Neural cell (in vitro differentiated cells): ENCODE results near the gene TOPBP1. TPM values are rescaled to one million over a fixed set of nuclear protein-coding genes. Genes with fewer than 3 reads are reported as not detected.

Experiments used
- H2AFZ ChIP-seq: fragments of 200-600, 300-800 bp; sonication (generic), shearing (Covaris generic); 2 replicates; pipeline ENCODE4 v1.6.0; 2014; ENCODE audit warnings: low read depth, mild to moderate bottlenecking, antibody characterized with exemption, low read length, moderate library complexity
- H3F3A ChIP-seq: fragments of 200-600 bp; shearing (Covaris generic); 2 replicates; pipeline ENCODE4 v1.6.1; 2016; ENCODE audit warnings: mild to moderate bottlenecking, moderate library complexity, mixed read lengths, antibody characterized with exemption, low read length; ENCODE audit not compliant: insufficient read depth, poor library complexity, severe bottlenecking
- H3K27ac ChIP-seq: fragments of 200-600, 300-800 bp; sonication (generic), shearing (Covaris generic); 2 replicates; pipeline ENCODE4 v1.5.1; 2014; ENCODE audit warnings: mild to moderate bottlenecking, low read length, moderate library complexity
- H3K27me3 ChIP-seq: fragments of 300-800, 200-600 bp; sonication (generic), shearing (Covaris generic); 2 replicates; pipeline ENCODE4 v1.6.0; 2014; ENCODE audit warnings: mild to moderate bottlenecking, low read depth, low read length, moderate library complexity; ENCODE audit not compliant: insufficient read depth
- H3K36me3 ChIP-seq: fragments of 300-800, 200-600 bp; sonication (generic), shearing (Covaris generic); 2 replicates; pipeline ENCODE4 v1.5.1; 2014; ENCODE audit warnings: mild to moderate bottlenecking, antibody characterized with exemption, low read length, moderate library complexity; ENCODE audit not compliant: insufficient read depth
- H3K4me2 ChIP-seq: fragments of 300-800, 200-600 bp; sonication (generic), shearing (Covaris generic); 2 replicates; pipeline ENCODE4 v1.6.0; 2014; ENCODE audit warnings: mild to moderate bottlenecking, low read length
- H3K4me3 ChIP-seq: fragments of 300-800, 200-600 bp; sonication (generic), shearing (Covaris generic); 2 replicates; pipeline ENCODE4 v1.5.1; 2014; ENCODE audit warnings: mild to moderate bottlenecking, low read length, moderate library complexity
- H3K79me2 ChIP-seq: fragments of 200-600 bp; shearing (Covaris generic); replicated peaks from 2 replicates; pipeline ENCODE4 v1.6.0; 2014; ENCODE audit warnings: mild to moderate bottlenecking, low read length, moderate library complexity; ENCODE audit not compliant: insufficient read depth
- H3K9ac ChIP-seq: fragments of 300-800, 200-600 bp; sonication (generic), shearing (Covaris generic); 2 replicates; pipeline ENCODE4 v1.6.1; 2016; ENCODE audit warnings: mild to moderate bottlenecking, low read length, mixed read lengths
- H3K9me2 ChIP-seq: fragments of 200-600 bp; shearing (Covaris generic); 2 replicates; pipeline ENCODE4 v1.6.1; 2016; ENCODE audit warnings: mild to moderate bottlenecking, low read length, mixed read lengths; ENCODE audit not compliant: insufficient read depth
- H3K9me3 ChIP-seq: fragments of 200-600, 300-800 bp; sonication (generic), shearing (Covaris generic); 2 replicates; pipeline ENCODE4 v1.6.1; 2016; ENCODE audit warnings: mild to moderate bottlenecking, mixed run types, low read length, moderate library complexity, mixed read lengths
- H4K20me1 ChIP-seq: fragments of 200-600 bp; shearing (Covaris generic); 2 replicates; pipeline ENCODE4 v1.6.1; 2016; ENCODE audit warnings: mild to moderate bottlenecking, mixed run types; ENCODE audit not compliant: insufficient read depth
- EP300 ChIP-seq: fragments of 450-650 bp; conservative IDR thresholded peaks from 2 replicates; pipeline ENCODE4 v1.6.1; 2014; ENCODE audit warnings: antibody characterized with exemption, mild to moderate bottlenecking, moderate library complexity; ENCODE audit not compliant: poor library complexity, severe bottlenecking
- EZH2 ChIP-seq: fragments of 200-600, 300-800 bp; shearing (Covaris generic), sonication (generic); IDR thresholded peaks from 2 replicates; pipeline ENCODE4 v1.6.1; 2014; ENCODE audit warnings: antibody characterized with exemption, low read length, borderline replicate concordance, mild to moderate bottlenecking; ENCODE audit not compliant: insufficient read depth, poor library complexity, severe bottlenecking
- MXI1 ChIP-seq: fragments of 450-650 bp; conservative IDR thresholded peaks from 2 replicates; pipeline ENCODE4 v1.6.1; 2014; ENCODE audit warnings: antibody characterized with exemption, mild to moderate bottlenecking; ENCODE audit not compliant: poor library complexity, severe bottlenecking
- POLR2AphosphoS5 ChIP-seq: IDR thresholded peaks from 2 replicates; pipeline ENCODE4 v1.6.1; 2012
- RAD21 ChIP-seq: fragments of 450-650 bp; conservative IDR thresholded peaks from 2 replicates; pipeline ENCODE4 v1.6.1; 2014; ENCODE audit warnings: antibody characterized with exemption, mild to moderate bottlenecking, moderate library complexity
- SMC3 ChIP-seq: fragments of 450-650 bp; conservative IDR thresholded peaks from 2 replicates; pipeline ENCODE4 v1.6.1; 2014; ENCODE audit warnings: antibody characterized with exemption, mild to moderate bottlenecking, moderate library complexity; ENCODE audit not compliant: poor library complexity
- TAF1 ChIP-seq: IDR thresholded peaks from 2 replicates; pipeline ENCODE4 v1.6.1; 2012; ENCODE audit warnings: low read depth
- polyA plus RNA-seq: library from polyadenylated mRNA; depleted of rRNA; stranded (reverse); fragments of >200 nt; gene quantifications from 2 replicates; pipeline ENCODE4 v1.2.3, GENCODE V29; 2014
- TF ChIP-seq, protein P1 (sequence below): fragments of 450-650 bp; IDR thresholded peaks from 2 replicates; pipeline ENCODE4 v1.5.1; 2014; ENCODE audit warnings: antibody characterized with exemption, mild to moderate bottlenecking, moderate library complexity; ENCODE audit not compliant: poor library complexity, severe bottlenecking
- TF ChIP-seq, protein P2 (sequence below): IDR thresholded peaks from 2 replicates; pipeline ENCODE4 v1.6.1; 2012; ENCODE audit warnings: borderline replicate concordance

TOPBP1 gene
- polyA plus RNA-seq, 1 donor from 2014 or later = 46.6 TPM

DNA sequence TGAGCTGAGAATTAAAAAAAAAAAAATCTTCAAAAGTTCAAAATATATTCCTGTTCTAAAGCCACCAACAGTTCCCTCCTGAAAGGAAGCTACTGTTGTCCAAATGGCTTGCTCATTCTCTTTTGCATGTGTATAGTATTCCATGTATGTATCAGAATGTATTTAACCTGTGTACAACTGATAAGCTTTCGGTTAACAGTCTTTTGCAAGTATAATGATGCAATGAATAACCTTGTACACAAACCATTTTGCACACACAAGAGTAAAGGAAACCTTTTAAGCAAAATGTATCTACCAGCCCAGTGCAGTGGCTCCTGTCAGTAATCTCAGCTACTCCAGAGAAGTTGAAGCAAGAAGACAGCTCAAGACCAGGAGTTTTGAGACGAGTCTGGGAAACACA lies 32.6 kb downstream of the TOPBP1 start:
- Histone ChIP-seq H3K79me2 (no peaks in the 10 kb centered on the region), H3K27ac (no peak overlapping the region), H3K9ac (no peak overlapping the region), H3K4me3 (no peak overlapping the region), H3K9me3 (no peaks in the 10 kb centered on the region), H3K9me2 (no peaks in the 10 kb centered on the region), H2AFZ (no peak overlapping the region), H3K36me3 (no peaks in the 10 kb centered on the region), H3K27me3 (no peaks in the 10 kb centered on the region), H4K20me1 (no peaks in the 10 kb centered on the region), H3K4me2 (no peak overlapping the region), H3F3A (no peaks in the 10 kb centered on the region)
- TF ChIP-seq, protein P1, sequence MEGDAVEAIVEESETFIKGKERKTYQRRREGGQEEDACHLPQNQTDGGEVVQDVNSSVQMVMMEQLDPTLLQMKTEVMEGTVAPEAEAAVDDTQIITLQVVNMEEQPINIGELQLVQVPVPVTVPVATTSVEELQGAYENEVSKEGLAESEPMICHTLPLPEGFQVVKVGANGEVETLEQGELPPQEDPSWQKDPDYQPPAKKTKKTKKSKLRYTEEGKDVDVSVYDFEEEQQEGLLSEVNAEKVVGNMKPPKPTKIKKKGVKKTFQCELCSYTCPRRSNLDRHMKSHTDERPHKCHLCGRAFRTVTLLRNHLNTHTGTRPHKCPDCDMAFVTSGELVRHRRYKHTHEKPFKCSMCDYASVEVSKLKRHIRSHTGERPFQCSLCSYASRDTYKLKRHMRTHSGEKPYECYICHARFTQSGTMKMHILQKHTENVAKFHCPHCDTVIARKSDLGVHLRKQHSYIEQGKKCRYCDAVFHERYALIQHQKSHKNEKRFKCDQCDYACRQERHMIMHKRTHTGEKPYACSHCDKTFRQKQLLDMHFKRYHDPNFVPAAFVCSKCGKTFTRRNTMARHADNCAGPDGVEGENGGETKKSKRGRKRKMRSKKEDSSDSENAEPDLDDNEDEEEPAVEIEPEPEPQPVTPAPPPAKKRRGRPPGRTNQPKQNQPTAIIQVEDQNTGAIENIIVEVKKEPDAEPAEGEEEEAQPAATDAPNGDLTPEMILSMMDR = no peak
- TF ChIP-seq POLR2AphosphoS5 = no peak
- no peak for TF ChIP-seq EZH2
- TF ChIP-seq, protein P2, sequence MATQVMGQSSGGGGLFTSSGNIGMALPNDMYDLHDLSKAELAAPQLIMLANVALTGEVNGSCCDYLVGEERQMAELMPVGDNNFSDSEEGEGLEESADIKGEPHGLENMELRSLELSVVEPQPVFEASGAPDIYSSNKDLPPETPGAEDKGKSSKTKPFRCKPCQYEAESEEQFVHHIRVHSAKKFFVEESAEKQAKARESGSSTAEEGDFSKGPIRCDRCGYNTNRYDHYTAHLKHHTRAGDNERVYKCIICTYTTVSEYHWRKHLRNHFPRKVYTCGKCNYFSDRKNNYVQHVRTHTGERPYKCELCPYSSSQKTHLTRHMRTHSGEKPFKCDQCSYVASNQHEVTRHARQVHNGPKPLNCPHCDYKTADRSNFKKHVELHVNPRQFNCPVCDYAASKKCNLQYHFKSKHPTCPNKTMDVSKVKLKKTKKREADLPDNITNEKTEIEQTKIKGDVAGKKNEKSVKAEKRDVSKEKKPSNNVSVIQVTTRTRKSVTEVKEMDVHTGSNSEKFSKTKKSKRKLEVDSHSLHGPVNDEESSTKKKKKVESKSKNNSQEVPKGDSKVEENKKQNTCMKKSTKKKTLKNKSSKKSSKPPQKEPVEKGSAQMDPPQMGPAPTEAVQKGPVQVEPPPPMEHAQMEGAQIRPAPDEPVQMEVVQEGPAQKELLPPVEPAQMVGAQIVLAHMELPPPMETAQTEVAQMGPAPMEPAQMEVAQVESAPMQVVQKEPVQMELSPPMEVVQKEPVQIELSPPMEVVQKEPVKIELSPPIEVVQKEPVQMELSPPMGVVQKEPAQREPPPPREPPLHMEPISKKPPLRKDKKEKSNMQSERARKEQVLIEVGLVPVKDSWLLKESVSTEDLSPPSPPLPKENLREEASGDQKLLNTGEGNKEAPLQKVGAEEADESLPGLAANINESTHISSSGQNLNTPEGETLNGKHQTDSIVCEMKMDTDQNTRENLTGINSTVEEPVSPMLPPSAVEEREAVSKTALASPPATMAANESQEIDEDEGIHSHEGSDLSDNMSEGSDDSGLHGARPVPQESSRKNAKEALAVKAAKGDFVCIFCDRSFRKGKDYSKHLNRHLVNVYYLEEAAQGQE = no peak
- TF ChIP-seq SMC3 = no peak
- no peak for TF ChIP-seq EP300
- TF ChIP-seq MXI1 = no peak

DNA sequence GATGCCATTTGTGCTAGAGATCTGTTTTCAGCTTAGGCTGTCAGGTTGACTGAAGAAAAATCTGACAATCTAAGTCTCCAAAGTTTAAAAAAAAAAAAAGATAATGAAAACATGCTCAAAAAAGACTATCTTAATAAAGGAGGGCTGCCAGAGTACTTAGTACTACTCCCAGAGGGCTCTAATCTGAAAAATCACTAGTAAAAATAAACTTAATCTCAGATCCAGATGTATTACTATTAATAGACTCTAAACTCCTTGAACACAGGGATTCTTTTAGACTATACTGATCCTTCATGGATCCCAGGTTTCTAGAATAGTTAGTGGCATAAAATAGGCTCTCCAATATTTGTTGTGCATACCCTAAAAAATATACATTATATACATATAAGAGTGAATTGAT lies 34.0 kb downstream of the TOPBP1 start:
- H3K27ac ChIP-seq = no peak overlapping the region
- no peaks in the 10 kb centered on the region for H3K79me2 ChIP-seq
- no peaks in the 10 kb centered on the region for H3K9me2 ChIP-seq
- no peaks in the 10 kb centered on the region for H4K20me1 ChIP-seq
- H3K27me3 ChIP-seq = no peaks in the 10 kb centered on the region
- H2AFZ ChIP-seq = no peak overlapping the region
- H3K36me3 ChIP-seq = no peaks in the 10 kb centered on the region
- TF ChIP-seq RAD21 (no peak), EZH2 (no peak), TAF1 (no peak), EP300 (no peak), MXI1 (no peak), POLR2AphosphoS5 (no peak), SMC3 (no peak)
- TF ChIP-seq, protein P1 = no peak
- TF ChIP-seq, protein P2 = no peak
- no peaks in the 10 kb centered on the region for H3F3A ChIP-seq
- no peaks in the 10 kb centered on the region for H3K9me3 ChIP-seq
- no peak overlapping the region for H3K4me2 ChIP-seq
- no peak overlapping the region for H3K9ac ChIP-seq
- H3K4me3 ChIP-seq = no peak overlapping the region
